LoVo (cell line): ENCODE measurements around the gene HSD17B3.
"Not testable (repeated sequence)": the region's sequence is repeated elsewhere in the genome, so short reads cannot be mapped to it uniquely, and the experiment has no call there.

Experiments
- DNase-seq: peaks from one replicate; pipeline ENCODE4 v3.0.0-alpha.2; 2016; ENCODE audit warnings: low spot score

The HSD17B3 gene

DNA sequence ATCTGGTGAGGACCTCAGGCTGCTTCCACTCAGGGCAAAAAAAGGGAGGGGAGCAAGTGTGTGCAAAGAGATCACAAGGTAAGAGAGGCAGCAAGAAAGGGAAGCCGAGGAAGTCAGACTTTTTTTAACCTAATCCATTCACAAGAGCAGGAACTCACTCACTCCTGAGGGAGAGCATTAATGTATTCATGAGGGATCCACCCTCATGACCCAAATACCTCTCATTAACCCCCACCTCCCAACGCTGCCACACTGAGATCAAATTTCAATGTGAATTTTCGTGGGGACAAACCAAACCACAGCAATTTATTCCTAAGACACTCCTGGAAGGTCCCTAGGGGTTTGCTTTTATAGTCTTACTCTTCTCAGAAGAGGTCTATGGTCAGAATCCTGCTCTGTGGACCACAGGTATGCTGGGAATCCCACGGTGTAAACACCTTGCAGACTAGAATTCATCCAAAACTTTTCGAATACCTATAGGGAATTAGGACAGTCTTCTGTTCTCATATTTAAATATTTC is 108.7 kb downstream of the HSD17B3 start:
- DNase-seq: peak; percentile 47

DNA sequence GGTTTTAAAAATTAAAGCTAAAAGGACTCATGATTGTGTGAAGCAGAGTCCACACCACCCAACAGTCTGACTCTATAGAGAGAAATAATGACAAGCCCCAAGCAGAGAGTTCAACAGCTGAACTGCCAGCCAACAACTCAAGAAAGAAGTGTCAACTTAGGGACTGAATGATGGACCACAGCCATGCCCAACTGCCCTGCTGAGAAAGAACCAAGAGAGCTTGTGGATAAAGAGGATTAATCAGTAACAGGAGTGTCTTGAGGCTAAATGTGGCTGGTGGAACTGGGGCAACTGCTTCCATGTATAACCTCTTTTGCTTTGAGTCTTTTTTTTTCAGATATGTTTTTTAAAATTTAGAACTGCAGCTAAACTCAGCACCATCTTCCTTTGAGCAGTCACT is 109.3 kb downstream of the HSD17B3 start:
- no peak for DNase-seq

DNA sequence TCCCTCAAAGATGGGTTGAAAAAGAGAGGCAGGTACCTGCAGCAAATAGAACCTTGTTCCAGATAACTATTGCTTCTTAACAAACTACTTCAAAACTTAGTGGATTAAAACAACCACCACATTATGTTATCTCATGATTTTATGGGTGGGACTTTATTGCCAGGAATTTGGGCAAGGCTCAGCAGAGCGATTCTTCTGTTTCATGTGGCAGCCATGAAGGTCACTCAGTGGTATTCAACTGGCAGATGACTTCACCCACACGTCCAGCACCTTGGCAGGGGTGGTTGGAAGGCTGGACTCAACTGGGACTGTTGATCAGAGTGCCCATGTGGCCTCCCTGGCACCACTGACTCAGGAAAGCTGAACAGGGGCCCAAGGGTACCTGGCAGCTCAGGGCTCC is 112.0 kb downstream of the HSD17B3 start:
- peak; percentile 74 for DNase-seq

DNA sequence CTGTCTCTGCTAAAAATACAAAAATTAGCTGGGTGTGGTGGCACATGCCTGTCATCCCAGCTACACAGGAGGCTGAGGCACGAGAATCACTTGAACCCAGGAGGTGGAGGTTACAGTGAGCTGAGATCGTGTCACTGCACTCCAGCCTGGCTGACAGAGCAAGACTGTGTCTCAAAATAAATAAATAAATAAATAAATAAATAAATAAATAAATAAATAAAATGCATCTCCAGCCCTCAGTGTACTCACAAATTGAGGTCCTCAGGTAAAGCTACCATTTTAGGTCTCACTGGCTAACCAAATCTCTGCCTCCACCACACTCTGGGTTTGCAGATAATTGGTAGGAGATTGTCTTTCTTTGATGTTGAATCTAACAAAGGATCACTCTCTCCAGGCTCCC is 112.4 kb downstream of the HSD17B3 start:
- DNase-seq: not testable (repeated sequence)

GRCh38 chr9:96188571-96188970 is 113.4 kb downstream of the HSD17B3 start:
- no peak for DNase-seq

- DNase-seq: peak; percentile 79
Measured at GRCh38 chr9:96187151-96187555, 114.8 kb downstream of the HSD17B3 start.

GRCh38 chr9:96186591-96187011 is 115.4 kb downstream of the HSD17B3 start:
- peak; percentile 75 for DNase-seq

GRCh38 chr9:96185518-96186156 is 116.3 kb downstream of the HSD17B3 start:
- no peak for DNase-seq
